Colonic mucosa (tissue), 4 donors: ENCODE results near the gene TMX4. TPM values are rescaled to one million over a fixed set of nuclear protein-coding genes. Genes with fewer than 3 reads are reported as not detected.

Source experiments
- DNase-seq: peaks from one replicate; pipeline ENCODE4 v3.0.0-alpha.2; 2020
- H3K27ac ChIP-seq: fragments of 200-600 bp; one replicate; pipeline ENCODE4 v1.8.0; 2021
- H3K27me3 ChIP-seq: fragments of 200-600 bp; one replicate; pipeline ENCODE4 v1.8.0; 2021
- H3K36me3 ChIP-seq: fragments of 200-600 bp; one replicate; pipeline ENCODE4 v1.8.0; 2021
- H3K4me1 ChIP-seq: fragments of 200-600 bp; one replicate; pipeline ENCODE4 v1.8.0; 2021; ENCODE audit warnings: mild to moderate bottlenecking
- H3K4me3 ChIP-seq: fragments of 200-600 bp; one replicate; pipeline ENCODE4 v1.8.0; 2021
- H3K9ac ChIP-seq, 2 donors: one replicate each; pipeline ENCODE4 v1.7.0; 2013; ENCODE audit warnings: control low read depth in 2 of 2, low read depth in 2 of 2, low read length in 2 of 2
- H3K9me3 ChIP-seq: fragments of 200-600 bp; one replicate; pipeline ENCODE4 v1.8.0; 2021
- intact Hi-C: fragments of 100-400 bp; cut with DNase I; formaldehyde crosslinking; loops from one replicate; pipeline ENCODE4 v1.14.1; 2022
- total RNA-seq, 2 donors: library from RNA; stranded (reverse); fragmentation: NEBNext Ultra II Directional in 1 of 2; extraction: Animal tissue kit (Norgen Biotek cat#: 25700) in 1 of 2; gene quantifications; one replicate each; pipeline ENCODE4 v1.2.1, GENCODE V29; 2021
- TF ChIP-seq, protein P1 (sequence below): fragments of 200-600 bp; IDR thresholded peaks from one replicate; pipeline ENCODE4 v1.8.0; 2022; ENCODE audit warnings: antibody characterized with exemption, mild to moderate bottlenecking
- donor health status: healthy.
- donor health status: DM: no; HTN: no; CAD: no.
- donor health status: DM: no; HTN: no; CAD: no.

The TMX4 gene
- total RNA-seq, 2 donors from 2014 or later = 26.5 to 28.0 TPM

DNA sequence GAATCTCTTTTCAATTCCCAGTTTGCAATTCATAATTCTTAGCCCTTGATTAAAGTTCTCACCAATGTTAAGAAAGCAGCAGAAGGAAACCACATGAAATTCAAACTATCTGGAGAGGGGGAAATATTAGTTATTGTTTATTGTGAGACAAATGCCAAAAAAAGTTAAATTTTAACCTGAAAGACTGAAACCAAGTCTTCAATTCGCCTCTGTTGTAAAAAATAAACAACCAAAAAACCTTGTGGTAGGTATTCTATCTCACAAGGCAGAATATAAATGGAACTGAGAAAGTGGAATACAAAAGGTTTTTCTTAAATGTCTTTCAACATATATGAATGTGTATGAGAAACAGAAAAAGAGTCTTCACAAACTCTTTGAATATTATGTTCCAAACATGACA lies 24.8 kb downstream of the TMX4 start:
- Histone ChIP-seq H3K9me3 (no peaks in the 10 kb centered on the region), H3K27me3 (no peaks in the 10 kb centered on the region), H3K4me1 (no peaks in the 10 kb centered on the region), H3K27ac (no peak overlapping the region), H3K4me3 (no peak overlapping the region), H3K9ac (no peak overlapping the region), H3K36me3 (no peaks in the 10 kb centered on the region)
- intact Hi-C loops = no loop called here
- no peak for DNase-seq
- TF ChIP-seq, protein P1, sequence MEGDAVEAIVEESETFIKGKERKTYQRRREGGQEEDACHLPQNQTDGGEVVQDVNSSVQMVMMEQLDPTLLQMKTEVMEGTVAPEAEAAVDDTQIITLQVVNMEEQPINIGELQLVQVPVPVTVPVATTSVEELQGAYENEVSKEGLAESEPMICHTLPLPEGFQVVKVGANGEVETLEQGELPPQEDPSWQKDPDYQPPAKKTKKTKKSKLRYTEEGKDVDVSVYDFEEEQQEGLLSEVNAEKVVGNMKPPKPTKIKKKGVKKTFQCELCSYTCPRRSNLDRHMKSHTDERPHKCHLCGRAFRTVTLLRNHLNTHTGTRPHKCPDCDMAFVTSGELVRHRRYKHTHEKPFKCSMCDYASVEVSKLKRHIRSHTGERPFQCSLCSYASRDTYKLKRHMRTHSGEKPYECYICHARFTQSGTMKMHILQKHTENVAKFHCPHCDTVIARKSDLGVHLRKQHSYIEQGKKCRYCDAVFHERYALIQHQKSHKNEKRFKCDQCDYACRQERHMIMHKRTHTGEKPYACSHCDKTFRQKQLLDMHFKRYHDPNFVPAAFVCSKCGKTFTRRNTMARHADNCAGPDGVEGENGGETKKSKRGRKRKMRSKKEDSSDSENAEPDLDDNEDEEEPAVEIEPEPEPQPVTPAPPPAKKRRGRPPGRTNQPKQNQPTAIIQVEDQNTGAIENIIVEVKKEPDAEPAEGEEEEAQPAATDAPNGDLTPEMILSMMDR = no peak

DNA sequence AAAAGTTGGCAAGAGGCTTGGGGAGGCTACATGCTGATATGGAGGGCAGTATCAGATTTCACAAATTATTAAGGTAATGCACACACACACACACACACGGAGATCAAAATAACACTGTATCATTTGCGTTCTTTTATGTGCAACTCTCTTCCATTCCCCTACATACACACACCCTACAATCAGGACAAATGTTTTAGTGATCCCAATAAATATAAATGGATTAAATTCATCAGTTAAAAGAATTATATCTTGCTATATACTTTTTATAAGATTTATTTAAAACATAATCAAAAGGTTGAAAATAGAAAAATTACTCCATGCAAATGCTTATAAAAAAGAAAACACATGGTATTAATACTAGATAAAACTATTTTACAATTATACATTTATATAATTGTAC lies 25.9 kb downstream of the TMX4 start:
- Histone ChIP-seq H3K27ac (no peak overlapping the region), H3K9ac (no peak overlapping the region), H3K4me3 (no peak overlapping the region), H3K4me1 (no peaks in the 10 kb centered on the region), H3K27me3 (no peaks in the 10 kb centered on the region), H3K36me3 (no peaks in the 10 kb centered on the region), H3K9me3 (no peaks in the 10 kb centered on the region)
- intact Hi-C loops = no loop called here
- DNase-seq = no peak
- TF ChIP-seq, protein P1 = no peak

DNA sequence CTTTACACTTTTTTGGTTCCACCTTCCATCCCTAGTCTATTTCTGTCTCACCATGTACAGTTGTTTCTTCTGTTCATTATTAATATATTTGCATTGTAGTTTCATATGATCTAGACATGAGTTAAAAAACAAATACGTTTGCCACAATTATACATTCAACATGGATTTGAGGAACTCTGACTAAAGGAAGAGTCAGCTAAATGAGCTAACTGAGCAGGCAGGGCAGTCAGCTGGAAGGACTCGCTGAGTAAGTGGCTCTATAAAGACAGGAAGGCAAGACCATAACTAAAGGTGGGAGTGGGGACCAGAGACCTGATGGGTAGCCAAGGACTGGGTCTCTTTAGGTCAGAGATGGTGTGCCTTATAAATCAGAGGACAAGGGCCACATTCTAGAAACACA lies 26.3 kb downstream of the TMX4 start:
- TF ChIP-seq, protein P1 = no peak
- DNase-seq = no peak
- Histone ChIP-seq H3K36me3 (no peaks in the 10 kb centered on the region), H3K9me3 (no peaks in the 10 kb centered on the region), H3K27me3 (no peaks in the 10 kb centered on the region), H3K27ac (no peak overlapping the region), H3K4me3 (no peak overlapping the region), H3K9ac (no peak overlapping the region), H3K4me1 (no peaks in the 10 kb centered on the region)
- intact Hi-C loops = no loop called here

DNA sequence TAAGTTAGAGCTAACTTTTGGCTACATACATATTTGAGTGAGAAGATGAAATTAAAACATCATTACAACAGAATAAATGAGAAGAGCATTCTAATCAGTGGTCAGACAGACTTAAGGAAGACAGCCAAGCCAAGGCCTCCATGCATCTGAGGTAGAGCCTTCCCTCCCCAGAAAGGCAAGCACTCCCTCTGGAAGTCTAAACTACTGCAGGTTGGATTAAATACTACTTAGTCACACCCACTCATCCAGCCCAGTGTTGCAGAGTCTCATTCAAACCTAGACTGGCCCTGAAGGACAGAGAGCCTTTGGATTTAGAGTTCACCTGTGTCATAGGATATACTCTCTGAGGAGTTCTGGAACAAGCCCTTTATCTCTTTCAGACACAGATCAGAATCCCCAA lies 29.2 kb downstream of the TMX4 start:
- intact Hi-C loops = no loop called here
- no peaks in the 10 kb centered on the region for H3K36me3 ChIP-seq

DNA sequence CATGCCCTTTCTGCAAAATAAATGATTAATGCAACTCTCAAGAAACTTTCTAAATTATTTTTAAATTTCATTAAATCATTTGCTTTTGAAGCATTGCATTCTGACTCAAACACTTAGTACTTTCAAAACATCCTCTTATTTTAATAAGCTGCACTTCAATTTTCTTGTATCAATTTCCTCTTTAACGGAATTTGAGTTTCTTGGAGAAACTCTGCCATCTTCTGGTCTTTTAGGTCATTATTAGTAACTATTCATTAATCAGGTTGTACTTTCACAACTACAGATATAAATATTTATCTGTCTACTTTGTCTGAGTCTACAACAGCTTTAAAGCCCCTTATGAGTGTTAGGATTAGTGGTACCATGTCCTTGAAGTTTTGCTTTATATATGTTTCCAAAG lies 30.2 kb downstream of the TMX4 start:
- Histone ChIP-seq H3K27me3 (no peaks in the 10 kb centered on the region), H3K9me3 (no peaks in the 10 kb centered on the region), H3K4me1 (no peaks in the 10 kb centered on the region), H3K36me3 (no peaks in the 10 kb centered on the region), H3K9ac (no peak overlapping the region), H3K4me3 (no peak overlapping the region), H3K27ac (no peak overlapping the region)
- intact Hi-C loops = no loop called here
- no peak for DNase-seq
- TF ChIP-seq, protein P1 = no peak

More for the DNA sequence above, 29.2 kb downstream of the TMX4 start:
- TF ChIP-seq, protein P1 = no peak
- Histone ChIP-seq H3K9ac (no peak overlapping the region), H3K9me3 (no peaks in the 10 kb centered on the region), H3K27ac (no peak overlapping the region), H3K4me1 (no peaks in the 10 kb centered on the region), H3K27me3 (no peaks in the 10 kb centered on the region), H3K4me3 (no peak overlapping the region)
- DNase-seq = no peak

DNA sequence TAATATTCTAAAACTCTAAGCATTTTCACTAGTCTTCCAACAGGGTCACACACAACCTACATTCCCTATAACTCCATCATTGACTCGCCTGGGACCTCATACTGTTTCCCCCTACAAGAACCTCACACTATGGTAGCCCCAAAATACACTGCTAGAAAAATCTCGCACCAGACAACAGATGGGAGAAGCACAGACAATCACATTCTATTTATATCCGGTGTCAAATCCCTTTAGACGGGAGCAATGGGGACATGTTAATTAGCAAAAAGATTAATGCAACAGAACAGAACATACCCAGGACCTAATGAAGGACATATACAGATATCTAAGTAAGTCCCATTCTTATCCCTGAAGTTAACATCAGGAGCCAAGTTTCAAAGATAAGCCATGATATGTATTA lies 33.6 kb downstream of the TMX4 start:
- no peaks in the 10 kb centered on the region for H3K36me3 ChIP-seq
- no peak for DNase-seq

More for the DNA sequence above, 33.6 kb downstream of the TMX4 start:
- no peak overlapping the region for H3K27ac ChIP-seq
- H3K27me3 ChIP-seq = no peaks in the 10 kb centered on the region
- intact Hi-C loops = no loop called here
- no peak overlapping the region for H3K9ac ChIP-seq
- no peak overlapping the region for H3K4me3 ChIP-seq
- H3K4me1 ChIP-seq = no peaks in the 10 kb centered on the region
- no peaks in the 10 kb centered on the region for H3K9me3 ChIP-seq
- TF ChIP-seq, protein P1 = no peak
